GM21515 (cell line): ENCODE measurements around the gene AUNIP.

Source experiments
- ATAC-seq: cut with Tn5 transposase; IDR thresholded peaks from one replicate; pipeline ENCODE4 v1.9.1; 2021; ENCODE audit not compliant: unreplicated experiment

AUNIP gene

DNA sequence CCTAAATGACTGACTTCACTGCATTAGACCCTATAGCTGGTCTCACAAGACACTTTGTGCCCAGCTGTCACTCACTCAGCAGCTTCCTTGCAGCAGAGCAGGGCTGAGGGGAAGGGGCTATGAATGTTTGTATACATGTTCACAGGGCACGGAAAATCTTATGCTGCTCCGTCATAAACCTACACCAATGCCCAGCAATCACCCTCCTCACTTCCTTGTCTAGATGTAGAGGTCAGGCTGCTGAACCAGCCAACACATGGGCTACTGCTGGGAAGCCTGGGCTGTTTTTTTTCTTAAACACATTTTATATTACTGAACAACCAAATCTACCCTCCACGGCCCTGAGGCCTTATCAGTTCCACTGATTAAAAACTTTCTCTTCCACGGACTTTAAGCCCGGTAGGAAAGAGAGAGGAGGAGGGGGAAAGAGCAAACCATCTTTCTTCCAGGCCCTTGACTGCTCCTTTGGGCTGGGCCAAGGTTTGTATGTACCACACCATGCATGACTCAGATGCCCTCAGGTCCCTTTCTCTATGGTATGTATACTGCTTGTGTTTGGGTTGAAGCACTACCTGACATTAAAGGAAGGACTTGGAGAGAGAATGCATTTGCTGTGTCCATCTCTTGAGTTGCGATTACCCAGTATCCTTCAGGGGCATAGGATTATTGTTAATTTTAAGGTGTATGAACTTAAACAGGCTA is 26.8 kb downstream of the AUNIP start:
- no peak for ATAC-seq

DNA sequence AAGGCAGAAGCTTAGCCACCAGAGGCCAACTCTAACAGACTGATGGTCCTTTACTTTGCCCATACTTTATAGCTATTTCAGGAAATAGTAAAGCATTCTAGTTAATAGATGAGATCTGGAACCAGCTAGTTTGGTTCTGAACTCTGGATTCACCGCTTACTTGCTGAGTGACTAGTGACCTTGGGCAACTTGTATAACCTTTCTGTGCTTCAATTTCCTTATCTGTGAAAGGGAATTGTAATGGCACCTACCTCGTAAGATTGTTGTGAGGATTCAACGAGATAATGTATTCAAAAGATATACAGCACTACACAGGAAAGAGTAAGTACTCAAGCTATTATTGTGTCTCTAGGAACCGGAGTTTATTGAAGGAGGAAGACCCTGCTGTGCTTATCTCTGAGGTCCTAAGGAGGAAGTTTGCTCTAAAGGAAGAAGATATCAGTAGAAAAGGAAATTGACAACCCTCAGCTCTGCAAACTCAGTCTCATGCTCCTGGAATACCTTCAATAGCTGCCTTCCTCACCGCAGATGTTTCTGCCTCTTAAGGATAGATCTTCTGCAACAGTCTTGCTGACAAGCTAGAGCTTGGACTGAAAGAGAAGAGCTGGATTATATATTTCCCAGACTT is 27.6 kb downstream of the AUNIP start:
- ATAC-seq, result no peak

DNA sequence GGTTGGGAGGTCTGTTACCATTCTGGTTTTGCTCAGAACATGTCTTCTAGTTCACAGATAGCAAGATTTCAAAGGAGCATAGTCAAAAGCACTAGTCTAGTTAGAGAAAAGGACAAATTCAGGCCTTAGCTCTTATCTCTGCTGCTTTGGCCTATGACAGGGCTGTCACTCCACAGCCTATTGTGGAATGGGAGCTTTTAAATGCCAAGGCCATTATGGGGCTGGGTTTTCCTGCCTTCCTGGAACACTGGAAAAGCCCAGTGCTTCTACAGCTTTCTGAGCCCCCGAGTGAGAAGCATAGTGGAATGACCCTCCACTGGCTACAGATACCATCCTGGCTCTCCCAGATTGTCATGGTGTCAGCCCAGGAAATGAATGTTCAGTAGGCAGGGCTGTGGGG is 30.2 kb downstream of the AUNIP start:
- no peak for ATAC-seq

DNA sequence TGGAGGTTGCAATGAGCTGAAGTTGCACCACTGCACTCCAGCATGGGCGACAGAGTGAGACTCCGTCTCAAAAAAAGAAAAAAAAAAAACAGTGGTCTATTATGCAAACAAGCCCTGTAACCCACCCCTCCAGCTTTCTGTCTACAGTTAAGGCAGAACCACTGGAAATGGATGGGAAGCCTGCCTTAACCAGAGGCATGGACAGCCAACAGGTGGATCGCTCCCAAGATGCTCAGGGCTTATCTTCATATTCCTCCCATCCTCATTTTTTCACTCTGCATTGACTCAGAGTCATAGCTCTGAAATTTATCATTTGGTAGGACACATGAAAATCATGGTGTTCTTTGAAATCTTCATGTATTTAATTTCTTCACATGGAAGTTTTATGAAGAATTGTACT is 30.8 kb downstream of the AUNIP start:
- ATAC-seq, result no peak

DNA sequence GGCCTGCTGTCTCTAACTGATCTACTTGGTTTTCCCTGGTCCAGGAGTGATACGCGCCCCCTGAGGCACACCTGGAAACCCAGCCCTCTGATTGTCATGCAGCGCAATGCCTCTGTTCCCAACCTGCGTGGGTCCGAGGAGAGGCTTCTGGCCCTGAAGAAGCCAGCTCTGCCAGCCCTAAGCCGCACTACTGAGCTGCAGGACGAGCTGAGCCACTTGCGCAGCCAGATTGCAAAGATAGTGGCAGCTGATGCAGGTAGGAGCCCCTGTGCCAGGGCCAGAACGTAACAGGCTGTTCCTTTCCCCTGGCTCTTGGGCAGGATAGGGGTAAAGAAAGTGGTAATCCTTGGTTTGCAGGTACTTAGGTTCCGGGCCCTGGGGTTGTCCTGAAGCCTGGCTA is 32.7 kb downstream of the AUNIP start:
- ATAC-seq, result no peak

DNA sequence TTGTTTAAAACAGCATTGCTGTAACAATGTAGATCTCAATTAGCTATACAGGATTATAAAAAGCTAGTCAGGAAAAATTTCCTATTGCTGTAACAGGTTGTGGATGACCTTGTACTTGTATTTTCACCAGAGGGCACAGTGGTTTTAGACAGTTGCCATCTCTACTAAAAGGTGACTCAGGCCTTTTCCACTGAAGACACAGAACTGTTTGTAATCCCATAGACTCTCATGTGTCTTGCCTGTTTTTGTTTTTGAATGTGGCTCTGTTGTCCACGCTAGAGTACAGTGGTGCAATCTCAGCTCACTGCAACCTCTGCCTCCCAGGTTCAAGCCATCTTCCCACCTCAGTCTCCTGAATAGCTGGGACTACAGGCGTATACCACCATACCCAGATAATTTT is 33.7 kb downstream of the AUNIP start:
- no peak for ATAC-seq

DNA sequence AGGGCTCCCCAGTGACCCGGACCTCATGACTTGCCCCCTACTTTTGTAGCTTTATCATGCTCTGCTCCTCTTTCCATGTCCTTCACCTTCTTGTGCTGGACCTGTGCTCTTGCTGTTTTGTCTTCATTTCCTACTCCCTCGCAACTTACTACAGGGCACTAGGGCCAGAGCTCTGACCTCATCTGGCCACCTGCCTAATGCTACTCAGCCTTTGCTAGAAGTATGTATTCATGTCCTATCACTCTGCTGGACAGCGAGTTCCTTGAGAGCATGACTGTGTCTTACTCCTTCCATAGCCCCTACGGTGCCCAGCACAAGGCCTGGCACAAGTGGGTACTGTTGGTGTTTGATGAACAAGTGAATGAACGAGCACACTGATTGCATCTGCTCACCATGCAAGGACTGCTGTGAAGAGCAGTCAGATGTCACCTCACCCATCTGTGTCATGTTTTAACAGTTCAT is 37.6 kb downstream of the AUNIP start:
- ATAC-seq, result no peak

DNA sequence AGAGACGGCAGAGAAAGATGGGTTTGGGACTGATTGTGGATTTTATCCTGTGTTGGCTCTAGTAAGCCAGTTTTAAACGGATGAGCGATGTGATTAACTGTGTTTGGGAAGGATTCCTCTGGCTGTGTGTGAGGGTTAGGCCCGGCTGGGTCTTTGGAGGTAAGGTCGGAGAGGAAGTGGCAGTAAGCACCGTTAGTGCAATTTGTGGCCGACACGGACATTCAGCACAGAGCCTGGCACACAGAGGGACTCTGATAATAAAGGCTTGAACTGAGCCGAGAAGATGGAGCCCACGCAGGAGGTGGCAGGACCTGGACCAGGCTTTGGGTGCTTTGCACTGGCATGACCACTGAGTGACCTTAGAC is 38.2 kb downstream of the AUNIP start:
- no peak for ATAC-seq

DNA sequence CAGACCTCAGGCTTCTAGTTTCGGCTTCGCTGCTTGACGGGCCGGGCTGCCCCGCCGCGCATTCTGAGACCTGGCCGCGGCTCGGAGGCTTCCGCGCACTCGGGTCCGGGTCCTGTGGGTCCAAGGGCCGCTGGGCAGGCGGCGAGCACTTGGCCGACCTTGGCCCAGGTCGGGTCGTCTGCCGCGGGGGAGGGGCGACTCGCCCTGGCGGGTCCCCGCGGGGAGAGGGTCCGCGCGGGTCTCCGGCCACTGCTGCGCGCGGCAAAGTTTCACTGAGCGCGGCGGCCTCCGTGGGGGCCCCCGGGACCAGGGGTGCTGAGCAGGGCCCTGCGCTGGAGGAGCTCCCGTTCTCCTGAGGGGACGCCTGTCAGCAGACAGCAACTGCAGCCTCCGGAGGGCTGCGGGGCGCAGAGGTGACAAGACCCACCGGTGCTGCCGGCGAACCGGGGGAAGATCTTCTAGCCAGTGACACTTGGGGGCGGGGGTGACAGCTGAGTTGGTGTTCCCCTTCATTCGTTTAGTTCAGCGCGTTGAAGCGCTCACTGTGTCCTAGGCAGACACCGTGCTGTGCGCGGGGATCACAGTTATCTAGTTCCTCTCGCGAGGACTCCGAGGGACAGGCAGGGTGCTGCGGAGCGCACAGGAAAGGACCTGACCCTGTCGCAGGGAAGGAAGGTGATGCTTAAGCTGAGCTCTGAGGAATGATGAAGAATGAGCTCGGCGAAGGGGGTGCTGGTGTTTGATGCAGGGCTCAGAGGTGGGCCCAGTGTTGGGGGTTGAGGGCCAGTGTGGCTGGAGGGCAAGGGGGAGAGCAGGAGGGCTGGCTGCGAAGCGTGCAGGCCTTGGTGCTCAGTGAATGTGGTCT is 38.8 kb downstream of the AUNIP start:
- peak; percentile 45 for ATAC-seq

DNA sequence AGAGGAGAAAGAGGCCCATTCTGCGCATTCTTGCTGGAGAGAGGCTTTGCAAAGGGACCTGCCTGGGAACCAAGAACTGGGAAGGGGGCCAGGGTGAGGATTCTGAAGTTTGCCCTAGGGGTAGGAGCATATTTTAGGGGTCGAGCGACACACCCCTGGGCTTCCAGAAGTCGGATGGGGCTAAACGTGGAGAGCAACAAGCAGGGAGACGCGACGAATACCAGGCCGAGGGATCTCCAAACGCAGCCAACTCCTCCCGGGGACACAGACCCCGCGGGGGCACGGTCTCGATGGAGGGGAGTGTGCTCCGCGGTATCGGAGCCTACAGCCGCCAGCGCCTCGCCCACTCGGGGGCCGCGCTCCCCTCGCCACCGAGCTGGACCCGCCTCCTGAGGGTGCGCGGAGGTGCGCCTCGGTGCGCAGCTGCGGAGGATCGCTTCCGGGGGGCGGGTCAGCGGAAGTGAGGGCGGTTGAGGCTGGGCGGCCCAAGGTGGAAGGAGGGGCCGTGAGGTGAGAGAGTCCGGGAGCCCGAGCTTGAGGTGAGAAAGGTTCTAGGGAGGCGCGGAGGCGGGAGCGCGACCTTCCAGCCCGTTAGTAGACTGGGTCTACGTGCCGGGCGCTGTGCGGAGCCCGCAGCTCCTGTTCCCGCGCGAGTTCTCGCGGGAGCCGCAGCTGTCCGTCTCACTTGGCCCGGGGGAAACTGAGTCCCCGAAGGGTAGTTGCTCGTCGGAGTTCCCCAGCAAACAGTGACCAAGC is 39.6 kb downstream of the AUNIP start, which contains the start of gene MTFR1L:
TSS of gene MTFR1L (plus strand) at position 464 of the 756 bp plus-strand sequence. CDS start 3,151 bp downstream, outside the sequence.
- peak; percentile 74 for ATAC-seq

DNA sequence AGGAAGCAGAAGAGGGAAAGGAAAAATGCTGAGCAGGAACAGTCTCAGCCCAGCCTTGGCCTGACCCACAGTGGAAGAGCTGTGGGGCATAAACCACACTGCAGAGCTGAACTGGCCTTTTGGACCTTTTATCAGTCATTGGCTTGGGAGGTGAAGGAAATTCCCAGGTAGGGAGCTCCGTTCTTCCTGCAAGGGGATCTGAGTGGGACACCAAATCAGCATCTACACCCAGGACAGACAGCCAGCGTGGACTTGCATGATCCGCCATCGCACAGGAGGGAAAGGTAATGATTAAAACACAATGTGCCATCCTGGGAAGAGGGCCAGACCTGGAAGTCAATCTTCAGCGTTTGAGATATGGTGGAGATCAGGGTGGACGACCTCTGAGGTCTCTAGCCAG is 40.7 kb downstream of the AUNIP start:
- ATAC-seq, result no peak

DNA sequence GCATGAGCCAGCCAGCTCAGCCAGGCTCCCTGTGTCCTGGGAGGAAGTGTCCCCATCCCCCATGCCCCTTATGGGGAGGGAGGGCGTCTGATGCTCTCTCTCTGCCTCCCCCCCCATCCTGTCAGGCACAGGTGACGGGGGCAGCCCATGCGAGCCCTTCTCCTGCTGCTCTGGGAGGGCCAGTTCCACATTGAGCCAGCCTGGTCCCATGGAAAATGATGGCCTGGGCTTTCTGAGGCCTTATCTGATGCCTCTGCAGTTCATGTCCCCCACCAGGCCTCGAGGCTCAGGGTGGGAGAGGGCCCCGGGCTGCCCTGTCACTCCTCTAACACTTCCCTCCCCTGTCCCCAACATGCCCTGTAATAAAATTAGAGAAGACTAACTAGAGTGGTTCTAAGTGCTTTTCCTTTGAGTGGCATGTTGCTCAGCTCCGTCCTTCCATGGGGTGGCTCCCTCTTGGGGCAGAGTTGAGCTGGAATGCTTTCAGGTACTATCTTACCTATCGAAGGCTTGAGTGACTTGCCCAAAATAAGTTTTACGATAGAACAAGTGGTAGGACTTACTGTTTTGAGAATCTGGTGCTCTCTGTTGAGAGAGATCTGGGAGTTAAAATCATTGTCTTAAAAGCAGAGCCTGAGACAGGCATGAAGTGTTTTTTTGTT is 41.3 kb downstream of the AUNIP start:
- no peak for ATAC-seq

DNA sequence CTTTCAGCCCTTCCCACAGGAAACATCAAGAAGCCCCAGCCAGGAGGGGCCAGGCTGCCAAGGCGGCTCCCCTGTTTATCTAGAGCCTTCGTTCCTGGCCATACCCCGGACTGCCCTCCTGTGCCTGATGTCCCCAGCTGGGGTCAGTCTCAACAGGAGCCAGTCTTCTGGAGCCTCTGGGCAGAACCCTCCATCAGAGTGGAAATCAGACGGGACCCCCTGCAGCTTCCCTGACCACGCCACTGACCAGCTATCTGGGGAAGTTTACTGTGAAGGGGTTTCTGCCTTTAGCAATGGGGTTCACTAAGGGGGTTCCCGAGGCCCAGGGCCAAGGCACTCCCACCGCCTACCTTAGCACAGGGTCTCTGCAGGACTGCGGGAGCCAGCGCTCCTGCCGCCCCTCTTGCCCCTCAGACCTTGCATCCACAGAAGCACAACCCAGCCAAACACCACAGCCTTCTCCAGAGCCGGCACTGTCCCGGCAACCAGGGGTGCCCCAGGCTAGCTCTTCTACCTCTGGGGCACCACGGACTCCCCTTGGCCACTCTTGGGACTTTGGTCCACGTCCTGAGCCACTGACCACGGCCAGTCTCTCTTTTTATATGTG is 43.0 kb downstream of the AUNIP start:
- no peak for ATAC-seq

DNA sequence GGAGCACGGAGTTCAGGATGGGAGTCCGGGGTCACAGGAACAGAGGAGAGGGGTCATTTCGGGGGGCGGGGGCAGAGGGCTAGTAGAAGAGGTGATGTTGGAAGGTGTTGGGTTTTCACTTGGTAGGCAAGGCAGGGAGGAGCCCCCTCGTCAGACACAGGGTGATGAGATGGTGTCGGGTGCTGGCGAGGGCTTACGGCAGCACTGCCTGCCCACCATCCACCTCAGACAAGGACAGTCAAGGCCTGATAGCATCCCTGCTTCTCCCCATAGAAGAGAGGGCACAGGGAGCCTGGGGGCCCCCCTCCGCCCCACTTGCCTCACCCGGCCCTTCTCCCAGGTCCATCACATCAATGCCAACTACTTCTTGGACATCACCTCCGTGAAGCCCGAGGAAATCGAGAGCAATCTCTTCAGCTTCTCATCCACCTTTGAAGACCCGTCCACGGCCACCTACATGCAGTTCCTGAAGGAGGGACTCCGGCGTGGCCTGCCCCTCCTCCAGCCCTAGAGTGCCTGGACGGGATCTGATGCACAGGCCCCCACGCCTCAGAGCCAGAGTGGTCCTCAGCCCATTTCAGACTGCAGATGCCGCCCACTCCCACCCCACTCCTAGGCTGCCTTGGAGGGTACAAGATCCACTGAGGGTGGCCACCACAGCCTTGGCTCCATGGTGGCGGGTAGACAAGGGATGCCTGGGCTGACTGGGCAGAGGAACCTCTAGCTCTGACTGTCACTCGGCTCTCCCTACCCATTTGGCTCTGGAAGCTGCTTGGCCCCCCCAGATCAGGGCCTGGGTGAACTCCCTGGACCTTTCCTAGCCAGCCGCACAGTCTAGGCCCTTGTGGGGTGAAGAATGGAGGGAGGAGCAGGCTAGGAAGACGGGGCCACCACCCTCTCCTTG is 43.8 kb downstream of the AUNIP start:
- no peak for ATAC-seq

DNA sequence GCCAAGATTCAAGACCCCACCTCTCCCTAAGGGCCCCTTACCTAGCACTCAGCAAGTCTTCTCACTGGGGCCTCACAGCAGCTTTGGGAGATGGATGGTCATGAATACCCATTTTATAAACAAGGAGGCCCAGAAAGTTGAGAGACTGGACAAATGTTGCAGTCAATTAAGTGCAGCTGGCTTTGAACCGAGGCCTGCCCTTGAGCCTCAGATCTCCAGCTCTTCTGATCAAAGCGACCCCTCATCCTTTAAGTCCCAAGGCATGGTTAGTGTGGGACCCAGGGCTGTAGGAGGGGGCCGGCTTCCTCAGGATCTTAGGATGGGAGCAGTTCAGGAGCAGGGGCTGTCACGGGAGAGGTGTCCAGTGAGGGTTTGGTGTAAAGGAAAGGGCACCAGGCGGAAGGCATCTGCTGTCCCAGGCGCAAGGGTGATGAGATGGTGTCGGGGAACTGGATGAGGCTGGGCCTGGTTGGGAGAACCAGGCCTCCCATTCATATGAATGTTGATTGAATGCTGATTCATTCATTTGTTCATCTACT is 44.6 kb downstream of the AUNIP start:
- no peak for ATAC-seq

DNA sequence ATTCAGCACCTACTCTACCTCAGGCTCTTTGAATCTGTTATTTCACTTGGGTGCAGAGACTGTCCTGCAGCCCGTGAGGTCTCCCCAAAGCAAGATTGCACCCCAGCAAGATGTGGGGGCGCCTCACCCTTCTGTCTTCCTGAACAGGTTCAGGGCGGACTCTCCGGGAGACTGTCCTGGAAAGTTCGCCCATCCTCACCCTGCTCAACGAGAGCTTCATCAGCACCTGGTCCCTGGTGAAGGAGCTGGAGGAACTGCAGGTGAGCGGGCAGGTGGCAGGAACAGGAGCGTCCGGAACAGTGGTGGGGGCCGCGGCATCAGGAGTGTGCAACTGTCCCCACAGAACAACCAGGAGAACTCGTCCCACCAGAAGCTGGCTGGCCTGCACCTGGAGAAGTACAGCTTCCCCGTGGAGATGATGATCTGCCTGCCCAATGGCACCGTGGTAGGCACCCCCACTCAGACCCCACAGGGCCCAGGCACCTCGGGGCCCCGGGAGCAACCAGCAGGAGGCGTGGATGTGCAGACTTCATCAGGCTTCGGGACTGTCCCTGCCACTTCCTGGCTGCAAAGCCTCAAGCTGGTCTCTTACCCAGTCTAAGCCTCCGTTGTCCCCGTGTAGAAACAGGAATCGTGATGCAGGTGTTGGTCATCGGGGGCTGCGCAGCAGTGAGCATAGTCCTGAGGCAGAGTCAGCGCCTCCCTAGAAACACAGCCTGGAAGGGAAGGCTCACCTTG is 45.4 kb downstream of the AUNIP start:
- ATAC-seq, result no peak

DNA sequence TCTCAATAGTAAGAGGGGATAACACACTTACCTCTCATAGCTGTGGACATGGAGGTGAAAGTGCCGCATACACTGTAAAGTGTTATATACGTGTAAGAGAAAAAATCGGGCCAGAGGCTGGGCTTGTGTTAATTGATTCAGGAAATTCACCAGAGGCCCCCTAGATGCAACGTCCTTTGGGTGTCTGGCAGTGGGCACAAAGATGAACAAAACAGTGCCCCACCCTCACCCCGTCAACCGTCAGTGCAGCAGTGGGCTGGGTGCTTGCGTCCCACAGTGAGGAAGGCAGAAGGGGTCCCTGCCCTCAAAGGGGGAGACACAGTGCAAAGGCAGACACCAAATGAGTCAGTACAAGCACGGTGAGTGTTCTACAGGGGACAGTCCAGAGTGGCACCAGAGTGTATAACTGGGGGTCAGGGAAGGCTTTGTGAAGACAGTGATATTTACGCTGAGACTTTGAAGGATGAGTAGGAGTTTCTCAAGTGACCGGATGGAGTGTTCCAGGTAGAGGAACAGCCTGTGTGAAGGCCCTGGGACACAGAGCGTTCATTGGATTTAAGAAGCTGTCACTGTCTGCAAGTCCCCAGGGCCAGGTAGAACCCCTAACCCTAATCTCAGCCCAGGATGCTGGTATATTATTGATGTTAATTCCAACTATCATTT is 46.1 kb downstream of the AUNIP start:
- no peak for ATAC-seq
